Stimulated activated CD8-positive, alpha-beta memory T cell treated with anti-CD3 and anti-CD28 coated beads, Interleukin-12 subunit alpha, Interleukin-12 subunit beta, amount 100 ng/mL, for 1 hour (primary cell): ENCODE data around the gene RPP25.
"Not testable (repeated sequence)": the region's sequence is repeated elsewhere in the genome, so short reads cannot be mapped to it uniquely, and the experiment has no call there.

ENCODE experiments used
- DNase-seq: peaks from one replicate; pipeline ENCODE4 v3.0.0-alpha.2; 2020; ENCODE audit warnings: low read depth

The RPP25 gene

DNA sequence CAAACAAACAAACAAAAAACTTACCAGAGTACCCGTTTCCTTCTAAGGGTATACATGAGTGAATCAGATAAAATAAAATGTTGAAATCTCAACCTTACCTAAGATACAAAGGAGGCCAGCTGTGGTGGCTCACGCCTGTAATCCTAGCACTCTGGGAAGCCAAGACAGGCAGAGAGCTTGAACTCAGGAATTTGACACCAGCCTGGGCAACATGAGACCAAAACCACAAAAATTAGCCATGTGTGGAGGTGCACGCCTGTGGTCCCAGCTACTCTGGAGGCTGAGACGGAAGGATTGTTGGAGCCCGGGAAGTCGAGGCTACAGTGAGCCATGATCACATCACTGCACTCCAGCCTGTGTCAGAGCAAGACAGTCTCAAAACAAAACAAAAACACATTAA lies 38.9 kb downstream of the RPP25 start:
- DNase-seq = no peak

DNA sequence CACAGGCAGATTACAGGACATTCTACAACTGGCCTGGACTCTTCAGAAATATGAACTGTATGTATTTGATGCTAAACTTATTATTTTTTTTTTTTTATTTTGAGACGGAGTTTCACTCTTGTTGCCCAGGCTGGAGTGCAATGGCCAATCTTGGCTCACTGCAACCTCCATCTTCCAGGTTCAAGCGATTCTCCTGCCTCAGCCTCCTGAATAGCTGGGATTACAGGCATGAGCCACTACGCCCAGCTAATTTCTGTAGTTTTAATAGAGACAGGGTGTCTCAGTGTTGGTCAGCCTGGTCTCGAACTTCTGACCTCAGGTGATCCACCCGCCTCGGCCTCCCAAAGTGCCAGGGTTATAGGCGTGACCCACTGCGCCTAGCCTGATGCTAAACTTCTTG lies 42.8 kb downstream of the RPP25 start:
- DNase-seq = not testable (repeated sequence)

DNA sequence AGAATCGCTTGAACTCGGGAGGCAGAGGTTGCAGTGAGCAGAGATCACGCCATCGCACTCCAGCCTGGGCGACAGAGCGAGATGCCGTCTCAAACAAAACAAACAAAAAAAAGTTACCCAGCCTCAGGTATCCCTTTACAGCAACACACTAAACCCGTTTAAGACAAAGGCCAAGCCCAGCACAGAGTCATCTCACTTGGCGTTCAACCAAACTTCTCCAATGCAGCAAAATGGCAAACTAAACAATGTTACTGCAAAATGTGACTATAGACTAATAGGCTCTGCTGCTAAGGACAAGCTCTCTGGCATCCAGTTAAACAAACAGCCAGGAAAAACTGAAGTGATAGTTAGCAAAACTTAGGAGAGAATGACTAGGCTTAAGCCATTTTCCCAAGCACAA lies 43.5 kb downstream of the RPP25 start:
- DNase-seq = no peak

DNA sequence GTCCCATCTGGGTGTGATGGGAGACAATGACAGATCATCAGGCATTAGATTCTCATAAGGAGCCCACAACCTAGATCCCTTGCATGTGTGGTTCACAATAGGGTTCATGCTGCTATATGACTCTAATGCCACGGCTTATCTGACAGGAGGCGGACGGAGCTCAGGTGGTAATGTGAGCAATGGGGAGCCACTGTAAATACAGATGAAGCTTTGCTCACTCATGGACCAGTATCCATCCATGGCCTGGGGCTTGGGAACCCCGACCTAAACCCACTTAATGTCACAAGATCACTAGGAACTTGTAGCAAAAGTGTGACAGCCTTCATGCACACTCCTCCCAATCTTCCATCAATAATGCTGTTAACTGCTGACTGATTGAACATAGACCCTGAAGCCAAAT lies 47.9 kb downstream of the RPP25 start:
- DNase-seq = no peak

DNA sequence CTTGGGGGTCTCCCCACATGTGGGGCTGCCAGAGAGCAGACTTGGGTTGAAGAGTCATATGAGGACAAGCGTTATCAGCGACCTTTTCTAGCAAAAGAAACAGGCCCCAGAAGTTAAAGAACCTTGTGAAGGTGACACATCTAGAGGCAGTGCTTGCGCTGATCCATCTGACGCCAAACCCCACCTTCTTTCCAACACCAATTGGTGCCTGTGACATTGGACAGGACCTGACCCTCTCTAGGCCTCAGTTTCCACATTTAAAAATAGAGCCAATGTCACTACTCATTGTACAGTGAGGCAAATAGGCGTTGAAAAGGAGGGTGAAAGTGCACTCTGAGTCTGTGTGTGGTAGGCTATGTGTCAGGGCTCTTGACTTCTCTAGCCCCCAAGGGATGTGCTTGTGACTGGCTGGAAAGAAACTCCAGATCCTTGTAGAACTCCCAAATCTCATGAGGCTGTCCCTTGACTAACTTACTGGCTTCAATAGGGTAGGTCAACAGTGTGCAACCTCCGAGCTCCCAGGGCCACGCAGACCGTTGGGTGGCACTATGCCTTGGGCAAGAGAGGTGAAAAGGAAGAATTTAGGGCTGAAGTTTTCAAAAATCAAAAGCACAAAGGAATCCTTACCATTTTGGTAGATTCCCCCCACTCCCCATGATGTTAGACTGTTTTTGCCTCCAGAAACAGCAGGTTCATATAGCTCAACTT lies 49.3 kb downstream of the RPP25 start:
- no peak for DNase-seq

DNA sequence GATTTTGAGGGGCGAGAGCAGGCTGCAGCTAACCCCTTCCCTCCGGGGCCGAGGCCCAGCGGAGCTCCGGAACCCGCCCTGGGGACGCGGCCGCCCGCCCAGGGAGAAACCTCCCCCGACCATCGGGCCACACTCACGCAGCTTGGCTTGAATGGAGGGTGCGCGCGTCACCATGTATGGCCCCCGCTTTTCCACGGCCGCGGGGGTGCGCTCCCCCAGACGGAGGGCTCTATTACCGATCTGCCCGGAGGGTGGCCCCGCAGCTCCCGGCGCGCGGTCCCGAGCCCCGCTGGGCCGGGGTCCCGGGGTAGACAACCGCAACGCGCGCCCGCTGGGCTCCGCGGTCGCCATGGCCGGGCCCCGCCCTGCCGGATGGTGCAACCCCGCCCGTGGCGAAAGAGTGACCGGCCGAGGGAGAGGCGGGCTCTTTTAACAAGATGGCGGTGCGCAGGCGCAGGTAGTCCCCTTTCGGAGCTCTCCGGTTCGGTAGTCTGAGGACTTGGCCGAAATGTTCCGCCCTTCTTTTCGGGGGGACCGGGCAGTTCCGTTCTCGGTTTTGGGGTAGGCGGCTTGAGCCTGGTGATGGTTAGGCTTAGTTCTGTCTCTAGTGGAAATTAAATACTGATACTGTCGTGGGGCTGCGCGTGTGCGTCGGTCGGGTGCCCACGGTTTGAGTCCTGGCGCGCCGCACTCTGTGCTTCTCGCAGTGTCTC lies 50.0 kb downstream of the RPP25 start, which contains the start of gene FAM219B:
Gene FAM219B (minus strand): TSS at position 402 of the 713 bp plus-strand sequence. CDS start 51 bp downstream, at position 351.
- peak; percentile 66 for DNase-seq

DNA sequence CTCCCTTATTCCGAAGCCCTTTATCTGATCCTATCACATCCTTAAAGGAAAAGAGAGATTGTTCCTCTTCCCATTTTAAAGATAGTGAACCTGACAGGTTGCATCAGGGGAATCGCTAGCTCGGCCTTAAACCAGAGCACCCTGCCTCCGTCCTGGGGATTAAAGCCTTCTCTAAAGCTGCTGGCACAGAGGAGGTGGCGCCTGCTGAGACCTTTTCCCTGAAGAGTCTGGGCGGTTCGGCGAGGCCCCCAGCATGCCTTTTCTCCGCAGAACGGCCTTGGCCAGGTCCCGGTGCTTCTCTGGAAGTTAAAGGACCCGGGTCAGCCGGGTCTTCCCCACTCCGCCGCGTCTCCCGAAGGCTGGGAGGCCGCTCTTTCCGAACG lies 50.5 kb downstream of the RPP25 start:
- no peak for DNase-seq
